OCI-LY3 (cell line): ENCODE data around the gene HDHD3.
"Not testable (repeated sequence)": the region's sequence is repeated elsewhere in the genome, so short reads cannot be mapped to it uniquely, and the experiment has no call there.

ENCODE experiments used
- H2AFZ ChIP-seq: fragments of 200-600, 300-600 bp; shearing (Covaris generic); 2 replicates; pipeline ENCODE4 v1.6.0; 2014; ENCODE audit warnings: antibody characterized with exemption, low read depth, low read length
- H3K27ac ChIP-seq: fragments of 200-600, 300-600 bp; sonication (generic); 2 replicates; pipeline ENCODE4 v1.5.1; 2014; ENCODE audit warnings: mild to moderate bottlenecking, low read length, moderate library complexity, mixed read lengths
- H3K27me3 ChIP-seq: fragments of 200-600, 300-600 bp; sonication (generic); 2 replicates; pipeline ENCODE4 v1.6.1; 2014; ENCODE audit warnings: low read depth, low read length, mixed read lengths
- H3K36me3 ChIP-seq: fragments of 200-600, 300-600 bp; sonication (generic); replicated peaks from 2 replicates; pipeline ENCODE3; 2014; ENCODE audit warnings: low read depth, low read length, mixed read lengths
- H3K4me1 ChIP-seq: fragments of 300-600, 200-600 bp; sonication (generic); 2 replicates; pipeline ENCODE4 v1.6.1; 2014; ENCODE audit warnings: low read length, mixed read lengths
- H3K4me2 ChIP-seq: fragments of 200-600, 300-600 bp; sonication (generic); 2 replicates; pipeline ENCODE4 v1.6.1; 2014; ENCODE audit warnings: low read length, mixed read lengths
- H3K4me3 ChIP-seq: fragments of 300-600, 200-600 bp; sonication (generic); 2 replicates; pipeline ENCODE4 v1.5.1; 2014; ENCODE audit warnings: antibody characterized with exemption, mild to moderate bottlenecking, low read length, moderate library complexity
- H3K79me2 ChIP-seq: fragments of 300-600, 200-600 bp; shearing (Covaris generic); 2 replicates; pipeline ENCODE4 v1.6.1; 2014; ENCODE audit warnings: mild to moderate bottlenecking, low read length, mixed read lengths
- H3K9ac ChIP-seq: fragments of 300-600, 200-600 bp; shearing (Covaris generic); 2 replicates; pipeline ENCODE4 v1.6.0; 2014; ENCODE audit warnings: mild to moderate bottlenecking, low read length, moderate library complexity
- H3K9me3 ChIP-seq: fragments of 200-600, 300-600 bp; shearing (Covaris generic); 2 replicates; pipeline ENCODE4 v1.6.1; 2014; ENCODE audit warnings: low read length, mixed read lengths; ENCODE audit not compliant: insufficient read depth
- H4K20me1 ChIP-seq: fragments of 200-600, 300-600 bp; sonication (generic); 2 replicates; pipeline ENCODE4 v1.6.1; 2016; ENCODE audit warnings: low read length, mixed read lengths; ENCODE audit not compliant: insufficient read depth
- EZH2phosphoT487 ChIP-seq: fragments of 200-600 bp; shearing (Covaris generic); IDR thresholded peaks from 2 replicates; pipeline ENCODE4 v1.6.1; 2018; ENCODE audit warnings: antibody characterized with exemption, mixed run types, low read depth
- TF ChIP-seq, protein P1 (sequence below): fragments of 200-600, 300-600 bp; sonication (generic); IDR thresholded peaks from 2 replicates; pipeline ENCODE4 v1.5.1; 2014; ENCODE audit warnings: antibody characterized with exemption, low read length, low read depth

Gene HDHD3

DNA sequence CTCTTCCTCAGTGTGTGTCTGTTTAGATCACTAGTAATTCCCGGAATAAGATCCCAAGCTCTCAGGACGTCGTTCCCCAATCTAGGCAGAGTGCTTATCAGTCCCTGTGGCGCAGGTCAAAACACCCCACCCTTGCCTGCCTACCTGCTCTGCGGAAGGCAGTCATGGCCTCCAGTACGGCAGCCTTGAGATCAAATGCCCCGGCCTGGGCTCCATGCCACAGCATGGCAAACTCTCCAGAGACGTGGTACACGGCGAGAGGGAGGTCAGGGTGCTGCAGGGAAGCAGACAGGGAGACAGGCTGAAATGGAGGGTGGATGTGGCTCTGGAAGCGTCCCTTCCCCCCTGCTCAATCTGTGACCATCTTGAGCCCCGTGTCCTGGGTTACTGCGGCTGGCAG is 12.0 kb upstream of the HDHD3 start:
- H3K79me2 ChIP-seq = no peaks in the 10 kb centered on the region
- peaks cover 23% of the 10 kb centered on the region for H3K36me3 ChIP-seq
- no peak overlapping the region for H2AFZ ChIP-seq
- no peak overlapping the region for H3K27ac ChIP-seq
- H3K4me1 ChIP-seq = no peaks in the 10 kb centered on the region
- TF ChIP-seq, protein P1, sequence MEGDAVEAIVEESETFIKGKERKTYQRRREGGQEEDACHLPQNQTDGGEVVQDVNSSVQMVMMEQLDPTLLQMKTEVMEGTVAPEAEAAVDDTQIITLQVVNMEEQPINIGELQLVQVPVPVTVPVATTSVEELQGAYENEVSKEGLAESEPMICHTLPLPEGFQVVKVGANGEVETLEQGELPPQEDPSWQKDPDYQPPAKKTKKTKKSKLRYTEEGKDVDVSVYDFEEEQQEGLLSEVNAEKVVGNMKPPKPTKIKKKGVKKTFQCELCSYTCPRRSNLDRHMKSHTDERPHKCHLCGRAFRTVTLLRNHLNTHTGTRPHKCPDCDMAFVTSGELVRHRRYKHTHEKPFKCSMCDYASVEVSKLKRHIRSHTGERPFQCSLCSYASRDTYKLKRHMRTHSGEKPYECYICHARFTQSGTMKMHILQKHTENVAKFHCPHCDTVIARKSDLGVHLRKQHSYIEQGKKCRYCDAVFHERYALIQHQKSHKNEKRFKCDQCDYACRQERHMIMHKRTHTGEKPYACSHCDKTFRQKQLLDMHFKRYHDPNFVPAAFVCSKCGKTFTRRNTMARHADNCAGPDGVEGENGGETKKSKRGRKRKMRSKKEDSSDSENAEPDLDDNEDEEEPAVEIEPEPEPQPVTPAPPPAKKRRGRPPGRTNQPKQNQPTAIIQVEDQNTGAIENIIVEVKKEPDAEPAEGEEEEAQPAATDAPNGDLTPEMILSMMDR = no peak
- no peak for TF ChIP-seq EZH2phosphoT487
- H3K9ac ChIP-seq = no peak overlapping the region
- no peaks in the 10 kb centered on the region for H3K9me3 ChIP-seq
- H3K4me2 ChIP-seq = no peak overlapping the region
- H3K27me3 ChIP-seq = no peaks in the 10 kb centered on the region
- no peak overlapping the region for H3K4me3 ChIP-seq
- no peaks in the 10 kb centered on the region for H4K20me1 ChIP-seq

DNA sequence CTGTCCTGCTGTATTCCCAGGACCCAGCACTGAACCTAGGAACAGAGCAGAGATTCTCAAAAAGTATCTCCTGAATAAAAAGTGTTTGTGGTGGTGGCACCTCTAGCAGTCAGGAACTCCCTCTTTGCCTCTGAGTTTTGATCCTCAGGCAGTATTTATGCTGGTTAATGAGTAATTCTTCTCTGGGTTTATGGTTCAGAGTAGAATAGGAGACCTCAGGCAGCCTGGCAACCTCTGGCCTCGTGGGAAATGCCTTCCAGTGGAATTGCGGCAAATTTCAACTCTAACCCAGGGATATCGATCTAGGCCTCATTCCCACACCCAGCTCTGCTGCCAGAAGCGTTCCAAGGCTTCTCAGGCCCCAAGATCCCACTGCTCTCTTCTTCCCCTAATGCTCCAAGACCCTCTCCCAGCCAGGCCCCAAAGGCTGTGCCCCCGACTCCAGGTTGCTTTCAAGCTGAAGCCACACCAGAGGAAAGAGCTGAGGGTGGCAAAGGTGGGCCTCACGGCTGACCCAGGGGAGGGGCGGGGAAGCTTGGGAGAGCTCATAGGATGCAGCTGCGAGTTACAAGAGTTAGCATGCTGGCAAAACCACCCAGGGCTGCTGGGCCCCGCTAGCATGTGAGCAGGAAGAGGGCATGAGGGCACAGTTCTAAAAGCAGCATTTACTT is 10.9 kb upstream of the HDHD3 start:
- no peaks in the 10 kb centered on the region for H3K9me3 ChIP-seq
- TF ChIP-seq, protein P1 = no peak
- TF ChIP-seq EZH2phosphoT487 = no peak
- H3K9ac ChIP-seq = no peak overlapping the region
- H3K4me3 ChIP-seq = no peak overlapping the region
- H2AFZ ChIP-seq = no peak overlapping the region
- no peaks in the 10 kb centered on the region for H3K27me3 ChIP-seq
- H3K79me2 ChIP-seq = no peaks in the 10 kb centered on the region
- H4K20me1 ChIP-seq = no peaks in the 10 kb centered on the region
- H3K27ac ChIP-seq = no peak overlapping the region
- no peak overlapping the region for H3K4me2 ChIP-seq
- peaks cover 23% of the 10 kb centered on the region for H3K36me3 ChIP-seq
- H3K4me1 ChIP-seq = no peaks in the 10 kb centered on the region

DNA sequence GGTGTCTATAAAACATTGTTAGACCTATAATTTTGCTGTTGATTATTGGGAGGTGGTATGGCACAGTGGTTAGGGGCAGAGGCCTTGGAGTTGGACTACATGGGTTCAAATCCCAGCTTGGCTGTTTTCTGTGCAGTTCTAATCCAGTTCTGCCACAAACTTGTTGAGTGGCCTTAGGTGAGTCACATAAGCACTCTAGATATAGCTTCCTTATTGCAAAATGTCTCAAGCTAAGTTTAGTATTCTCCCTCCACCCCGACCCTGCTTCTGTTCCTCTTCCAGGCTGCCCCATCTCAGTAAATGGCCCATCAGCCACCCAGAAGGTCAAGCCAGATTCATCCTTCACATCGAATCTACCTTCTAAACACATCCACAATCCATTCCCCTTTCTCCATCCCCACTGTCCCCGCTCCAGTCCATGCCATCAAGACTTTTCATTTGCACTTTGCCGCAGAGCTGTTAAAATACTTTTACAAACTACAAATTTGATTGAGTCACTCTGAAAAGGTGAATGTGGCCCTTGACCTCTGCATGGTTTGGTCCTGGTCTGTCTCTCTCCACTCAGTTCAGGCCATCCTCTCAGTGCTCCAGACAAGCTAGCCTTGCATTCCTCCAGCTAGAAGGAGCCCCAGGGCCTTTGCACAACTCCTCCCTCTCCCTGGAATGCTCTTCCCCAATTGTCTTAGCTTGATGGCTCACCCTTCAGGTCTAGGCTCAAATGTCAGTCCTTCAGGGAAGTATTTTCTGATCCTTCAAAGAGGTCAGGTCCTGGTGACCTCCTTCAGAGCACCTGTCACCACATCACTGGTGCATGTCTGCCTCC is 10.0 kb upstream of the HDHD3 start:
- Histone ChIP-seq H3K4me2 (no peak overlapping the region), H3K79me2 (no peaks in the 10 kb centered on the region), H3K4me1 (no peaks in the 10 kb centered on the region), H3K4me3 (no peak overlapping the region), H3K9ac (no peak overlapping the region), H3K36me3 (peaks cover 18% of the 10 kb centered on the region), H3K27ac (no peak overlapping the region), H3K27me3 (no peaks in the 10 kb centered on the region), H3K9me3 (no peaks in the 10 kb centered on the region), H2AFZ (no peak overlapping the region), H4K20me1 (no peaks in the 10 kb centered on the region)
- TF ChIP-seq, protein P1 = no peak
- no peak for TF ChIP-seq EZH2phosphoT487

DNA sequence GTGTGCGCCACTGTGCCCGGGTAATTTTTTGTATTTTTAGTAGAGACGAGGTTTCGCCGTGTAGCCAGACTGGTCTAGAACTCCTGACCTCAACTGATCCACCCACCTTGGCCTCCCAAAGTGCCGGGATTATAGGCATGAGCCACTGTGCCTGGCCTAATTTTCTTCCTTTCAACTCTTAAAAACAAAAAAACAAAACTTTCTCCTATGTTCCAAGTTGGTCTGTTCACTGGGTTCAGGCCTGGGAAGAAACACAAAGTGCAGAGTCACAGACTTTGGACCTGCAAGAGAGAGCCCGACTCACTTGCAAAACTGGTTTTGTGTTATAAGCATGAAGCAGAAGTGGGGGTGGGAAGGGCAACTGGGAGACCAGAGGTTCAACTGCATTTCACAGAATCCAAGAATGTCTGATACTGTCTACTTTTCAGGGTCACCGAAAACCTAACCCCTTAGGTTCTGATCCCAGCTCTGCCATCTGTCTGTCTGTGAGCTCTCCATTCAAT is 5.2 kb upstream of the HDHD3 start:
- no peak for TF ChIP-seq EZH2phosphoT487
- TF ChIP-seq, protein P1 = no peak
- no peaks in the 10 kb centered on the region for H3K9me3 ChIP-seq
- no peaks in the 10 kb centered on the region for H4K20me1 ChIP-seq
- no peak overlapping the region for H2AFZ ChIP-seq
- no peak overlapping the region for H3K9ac ChIP-seq
- H3K4me2 ChIP-seq = no peak overlapping the region
- no peak overlapping the region for H3K27ac ChIP-seq
- H3K4me1 ChIP-seq = peaks cover 38% of the 10 kb centered on the region
- no peaks in the 10 kb centered on the region for H3K79me2 ChIP-seq
- H3K4me3 ChIP-seq = no peak overlapping the region
- H3K36me3 ChIP-seq = peaks cover under 1% of the 10 kb centered on the region
- no peaks in the 10 kb centered on the region for H3K27me3 ChIP-seq

DNA sequence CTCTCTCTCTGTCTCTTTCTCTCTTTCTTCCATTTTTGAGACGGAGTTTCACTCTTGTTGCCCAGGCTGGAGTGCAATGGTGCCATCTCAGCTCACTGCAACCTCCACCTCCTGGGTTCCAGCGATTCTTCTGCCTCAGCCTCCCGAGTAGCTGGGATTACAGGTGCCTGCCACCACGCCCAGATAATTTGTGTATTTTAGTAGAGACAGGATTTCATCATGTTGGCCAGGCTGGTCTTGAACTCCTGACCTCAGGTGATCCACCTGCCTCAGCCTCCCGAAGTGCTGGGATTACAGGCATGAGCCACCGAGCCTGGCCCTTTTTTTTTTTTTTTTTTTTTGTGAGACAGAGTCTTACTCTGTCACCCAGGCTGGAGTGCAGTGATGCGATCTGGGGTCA is 4.7 kb upstream of the HDHD3 start:
- H4K20me1 ChIP-seq, H3K36me3 ChIP-seq, H3K9ac ChIP-seq, H2AFZ ChIP-seq, H3K4me3 ChIP-seq, H3K27ac ChIP-seq, H3K9me3 ChIP-seq, H3K27me3 ChIP-seq, H3K79me2 ChIP-seq, H3K4me2 ChIP-seq: not testable (repeated sequence)
- peaks cover 38% of the 10 kb centered on the region for H3K4me1 ChIP-seq
